Lower lobe of right lung (tissue), 2 donors: ENCODE measurements around the gene CCDC92. TPM values are rescaled to one million over a fixed set of nuclear protein-coding genes. Genes with fewer than 3 reads are reported as not detected.

Experiments used
- ATAC-seq, 2 donors: fragments of 200-7000 bp; cut with Tn5 transposase; one replicate each; pipeline ENCODE4 v1.9.1; 2020 to 2022; ENCODE audit warnings: mild to moderate bottlenecking in 2 of 2, moderate library complexity in 2 of 2
- DNase-seq: peaks from one replicate; pipeline ENCODE4 v3.0.0-alpha.2; 2020
- H3K27ac ChIP-seq: fragments of 200-600 bp; one replicate; pipeline ENCODE4 v1.8.0; 2022
- H3K27me3 ChIP-seq: fragments of 200-600 bp; one replicate; pipeline ENCODE4 v1.8.0; 2022; ENCODE audit warnings: low read depth
- H3K36me3 ChIP-seq: fragments of 200-600 bp; one replicate; pipeline ENCODE4 v1.8.0; 2022; ENCODE audit warnings: mild to moderate bottlenecking
- H3K4me1 ChIP-seq: fragments of 200-600 bp; one replicate; pipeline ENCODE4 v1.8.0; 2022
- H3K4me3 ChIP-seq: fragments of 200-600 bp; one replicate; pipeline ENCODE4 v1.8.0; 2022; ENCODE audit warnings: mild to moderate bottlenecking
- H3K9me3 ChIP-seq: fragments of 200-600 bp; one replicate; pipeline ENCODE4 v1.8.0; 2022
- intact Hi-C: fragments of 100-400 bp; cut with DNase I; formaldehyde crosslinking; loops from one replicate; pipeline ENCODE4 v1.11.0; 2022
- long read RNA-seq: library from polyadenylated mRNA; unstranded; transcript quantifications from one replicate; pipeline ENCODE4 v2.0.0, GENCODE V29; 2021
- total RNA-seq: library from RNA; stranded (reverse); fragmentation: NEBNext Ultra II Directional; extraction: Animal tissue kit (Norgen Biotek cat#: 25700); gene quantifications from one replicate; pipeline ENCODE4 v1.2.1, GENCODE V29; 2021
- TF ChIP-seq, protein P1 (sequence below): fragments of 200-600 bp; IDR thresholded peaks from one replicate; pipeline ENCODE4 v1.8.0; 2022; ENCODE audit warnings: antibody characterized with exemption, mild to moderate bottlenecking
- donor health status: DM: no; HTN: yes; CAD: no; lungs with severe emphysema.

CCDC92 gene, protein sequence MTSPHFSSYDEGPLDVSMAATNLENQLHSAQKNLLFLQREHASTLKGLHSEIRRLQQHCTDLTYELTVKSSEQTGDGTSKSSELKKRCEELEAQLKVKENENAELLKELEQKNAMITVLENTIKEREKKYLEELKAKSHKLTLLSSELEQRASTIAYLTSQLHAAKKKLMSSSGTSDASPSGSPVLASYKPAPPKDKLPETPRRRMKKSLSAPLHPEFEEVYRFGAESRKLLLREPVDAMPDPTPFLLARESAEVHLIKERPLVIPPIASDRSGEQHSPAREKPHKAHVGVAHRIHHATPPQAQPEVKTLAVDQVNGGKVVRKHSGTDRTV
- total RNA-seq, result 47.6 TPM
- long read RNA-seq, full-length matches to known transcripts, result 77 of 127 reads
- long read RNA-seq, partial matches to known transcripts, result 1 of 127 reads
- long read RNA-seq, other reads (novel, unspliced or antisense), result 49 of 127 reads

DNA sequence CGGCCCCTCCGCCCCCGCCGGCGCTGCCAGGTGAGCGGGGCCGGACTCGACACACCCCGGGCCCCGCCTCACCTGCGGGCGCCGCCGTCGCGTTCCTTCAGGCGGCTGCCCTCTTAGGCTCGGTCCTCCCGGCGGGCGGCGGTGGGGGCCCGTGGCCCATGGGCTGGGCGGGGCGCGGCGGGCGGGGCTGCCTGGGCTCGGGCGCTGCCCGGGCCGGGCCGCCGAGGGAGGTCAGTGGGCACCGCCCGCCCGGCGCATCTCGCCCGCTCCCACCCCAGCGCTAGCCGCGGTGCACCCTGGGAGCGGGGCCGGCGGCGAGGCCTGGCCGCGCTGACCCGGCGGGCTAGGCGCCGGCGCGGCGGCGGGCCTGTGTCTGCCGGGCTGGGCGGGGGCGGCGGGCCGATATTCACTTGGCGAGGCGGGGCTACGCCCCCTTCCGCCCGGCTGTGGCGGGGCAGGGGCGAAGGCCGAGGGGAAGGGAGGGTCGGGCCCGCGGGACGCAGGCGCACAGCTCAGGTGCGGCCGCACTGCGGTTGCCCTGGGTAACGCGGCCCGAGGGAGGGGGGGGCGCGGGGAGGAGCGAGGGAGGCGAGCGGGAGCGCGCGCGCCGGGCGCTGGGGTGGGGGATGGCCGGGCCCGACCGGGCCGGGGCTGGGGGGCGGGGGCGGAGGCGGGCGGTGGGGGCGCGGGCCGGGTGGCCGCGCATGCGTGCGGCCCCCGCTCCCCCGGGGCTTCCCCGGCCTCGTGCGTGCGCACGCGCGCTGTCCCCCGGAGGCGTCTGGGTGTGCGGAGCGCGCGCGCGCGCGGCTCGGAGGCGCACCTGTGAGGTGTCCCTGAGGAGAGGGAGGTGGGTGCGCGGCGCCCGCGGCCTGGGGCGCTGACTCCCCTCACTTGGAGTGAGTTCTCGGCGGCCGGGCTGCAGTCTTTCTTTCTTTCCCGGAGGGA is at the start of gene CCDC92, which contains the start of gene ZNF664:
Gene CCDC92, minus strand, starts transcription at position 375 of the 945 bp plus-strand sequence. CDS start 28,526 bp downstream, outside the sequence.
Gene ZNF664, plus strand, starts transcription at position 759 of the 945 bp plus-strand sequence. CDS start 38,930 bp downstream, outside the sequence.
- DNase-seq (peak; percentile 94), ATAC-seq (peak; percentile 89 to 95)
- Histone ChIP-seq H3K4me1 (peaks cover 37% of the 10 kb centered on the region), H3K36me3 (peaks cover 18% of the 10 kb centered on the region), H3K27ac (peak within 1 kb of the TSS; percentile 95), H3K4me3 (peak within 1 kb of the TSS; percentile 93), H3K9me3 (no peaks in the 10 kb centered on the region), H3K27me3 (no peaks in the 10 kb centered on the region)
- intact Hi-C loops, result no loop called here
- TF ChIP-seq, protein P1, sequence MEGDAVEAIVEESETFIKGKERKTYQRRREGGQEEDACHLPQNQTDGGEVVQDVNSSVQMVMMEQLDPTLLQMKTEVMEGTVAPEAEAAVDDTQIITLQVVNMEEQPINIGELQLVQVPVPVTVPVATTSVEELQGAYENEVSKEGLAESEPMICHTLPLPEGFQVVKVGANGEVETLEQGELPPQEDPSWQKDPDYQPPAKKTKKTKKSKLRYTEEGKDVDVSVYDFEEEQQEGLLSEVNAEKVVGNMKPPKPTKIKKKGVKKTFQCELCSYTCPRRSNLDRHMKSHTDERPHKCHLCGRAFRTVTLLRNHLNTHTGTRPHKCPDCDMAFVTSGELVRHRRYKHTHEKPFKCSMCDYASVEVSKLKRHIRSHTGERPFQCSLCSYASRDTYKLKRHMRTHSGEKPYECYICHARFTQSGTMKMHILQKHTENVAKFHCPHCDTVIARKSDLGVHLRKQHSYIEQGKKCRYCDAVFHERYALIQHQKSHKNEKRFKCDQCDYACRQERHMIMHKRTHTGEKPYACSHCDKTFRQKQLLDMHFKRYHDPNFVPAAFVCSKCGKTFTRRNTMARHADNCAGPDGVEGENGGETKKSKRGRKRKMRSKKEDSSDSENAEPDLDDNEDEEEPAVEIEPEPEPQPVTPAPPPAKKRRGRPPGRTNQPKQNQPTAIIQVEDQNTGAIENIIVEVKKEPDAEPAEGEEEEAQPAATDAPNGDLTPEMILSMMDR, result no peak

GRCh38 chr12:124022161-124022560 is 49.5 kb upstream of the CCDC92 start:
- Histone ChIP-seq H3K27ac (no peak overlapping the region), H3K4me3 (no peak overlapping the region), H3K36me3 (no peaks in the 10 kb centered on the region), H3K9me3 (no peaks in the 10 kb centered on the region), H3K27me3 (no peaks in the 10 kb centered on the region), H3K4me1 (peaks cover 7% of the 10 kb centered on the region)
- intact Hi-C loops, result no loop called here
- no peak for DNase-seq
- ATAC-seq, result no peak
- TF ChIP-seq, protein P1, result no peak

DNA sequence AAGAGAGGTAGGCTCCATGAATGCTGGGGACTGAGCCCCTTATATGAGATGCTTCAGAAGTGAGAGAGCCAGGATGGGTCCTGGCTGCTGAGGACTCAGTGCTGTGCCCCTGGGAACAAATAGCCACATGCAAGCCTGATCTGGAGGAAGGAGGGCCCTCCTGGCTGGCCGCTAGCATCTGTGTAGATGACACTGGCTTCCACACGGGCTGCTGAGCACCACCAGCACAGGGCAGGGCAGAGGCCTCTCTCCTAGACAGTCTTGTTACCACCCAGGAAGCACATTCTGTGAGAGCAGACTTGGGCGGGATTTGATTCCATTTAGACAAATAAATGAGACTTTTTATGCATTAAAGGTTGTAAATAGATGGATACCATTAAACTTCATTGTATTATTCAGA is 48.4 kb upstream of the CCDC92 start:
- TF ChIP-seq, protein P1, result no peak
- no peaks in the 10 kb centered on the region for H3K9me3 ChIP-seq
- ATAC-seq, result no peak
- intact Hi-C loops, result no loop called here
- H3K27ac ChIP-seq, result no peak overlapping the region
- H3K4me1 ChIP-seq, result peaks cover 7% of the 10 kb centered on the region
- DNase-seq, result no peak
- H3K36me3 ChIP-seq, result no peaks in the 10 kb centered on the region
- no peak overlapping the region for H3K4me3 ChIP-seq
- H3K27me3 ChIP-seq, result no peaks in the 10 kb centered on the region

GRCh38 chr12:124020514-124020949 is 47.9 kb upstream of the CCDC92 start:
- Histone ChIP-seq H3K36me3 (peaks cover 3% of the 10 kb centered on the region), H3K4me1 (peaks cover 7% of the 10 kb centered on the region), H3K27ac (no peak overlapping the region), H3K9me3 (no peaks in the 10 kb centered on the region), H3K4me3 (no peak overlapping the region), H3K27me3 (no peaks in the 10 kb centered on the region)
- ATAC-seq (no peak), DNase-seq (no peak)
- intact Hi-C loops, result no loop called here
- TF ChIP-seq, protein P1, result no peak

- H3K4me3 ChIP-seq, result no peak overlapping the region
- H3K27ac ChIP-seq, result no peak overlapping the region
- ATAC-seq (no peak), DNase-seq (no peak)
- H3K27me3 ChIP-seq, result no peaks in the 10 kb centered on the region
- intact Hi-C loops, result no loop called here
- TF ChIP-seq, protein P1, result no peak
- peaks cover 18% of the 10 kb centered on the region for H3K36me3 ChIP-seq
- H3K4me1 ChIP-seq, result peaks cover 7% of the 10 kb centered on the region
- H3K9me3 ChIP-seq, result no peaks in the 10 kb centered on the region
Observed at GRCh38 chr12:124019115-124019514, 46.5 kb upstream of the CCDC92 start.
